HEK293 (cell line): ENCODE data around the gene TMEM150C.

Source experiments
- CTCF ChIA-PET: fragments of 350-600 bp; formaldehyde crosslinking; extraction: SDS; loops from one replicate; lab custom pipeline; 2021; ENCODE audit warnings: antibody characterized with exemption; lab: Yijun Ruan, JAX
- POLR2A ChIA-PET: fragments of 300-600 bp; formaldehyde crosslinking; extraction: SDS; loops from one replicate; lab custom pipeline; 2020; ENCODE audit warnings: antibody characterized with exemption, inconsistent platforms; lab: Yijun Ruan, JAX
- H3K27ac ChIP-seq: fragments of 200-500 bp; sonication (Bioruptor generic); 2 replicates; pipeline ENCODE4 v1.5.1; 2014; ENCODE audit warnings: low read depth, low read length, control low read depth, inconsistent platforms; ENCODE audit errors: extremely low read depth
- H3K36me3 ChIP-seq, 2 experiments: fragments of 200-500 bp in 1 of 2; sonication (Bioruptor generic) in 1 of 2; 1 replicate in 1 of 2; 2 replicates in 1 of 2; pipeline ENCODE4 v1.5.1; 2014 to 2017; ENCODE audit warnings: inconsistent platforms in 2 of 2, low read length in 2 of 2; ENCODE audit not compliant: control insufficient read depth in 2 of 2, insufficient read depth in 1 of 2
- H3K4me1 ChIP-seq: fragments of 200-500 bp; sonication (Bioruptor generic); 2 replicates; pipeline ENCODE4 v1.5.1; 2014; ENCODE audit warnings: mild to moderate bottlenecking, low read length, inconsistent platforms; ENCODE audit not compliant: control insufficient read depth, insufficient read depth
- H3K4me3 ChIP-seq: 2 replicates; pipeline ENCODE4 v1.5.1; 2011; ENCODE audit warnings: low read depth, mild to moderate bottlenecking, control low read depth, low read length, moderate library complexity
- H3K9me3 ChIP-seq: fragments of 200-500 bp; sonication (Bioruptor generic); 2 replicates; pipeline ENCODE4 v1.5.1; 2014; ENCODE audit warnings: low read depth, low read length, inconsistent platforms; ENCODE audit not compliant: control insufficient read depth, insufficient read depth
- IKZF3 ChIP-seq: fragments of 450-650 bp; IDR thresholded peaks from 2 replicates; pipeline ENCODE4 v1.5.0; 2018; ENCODE audit warnings: missing biosample characterization, mild to moderate bottlenecking, missing genetic modification characterization, moderate library complexity
- MEIS1 ChIP-seq: sonication (generic); formaldehyde crosslinking; IDR thresholded peaks from 2 replicates; pipeline ENCODE4 v1.8.1; 2022; ENCODE audit warnings: missing genetic modification reagents, mild to moderate bottlenecking, borderline replicate concordance
- PRDM6 ChIP-seq: fragments of 450-650 bp; formaldehyde crosslinking; IDR thresholded peaks from 2 replicates; pipeline ENCODE4 v1.5.1; 2017; ENCODE audit warnings: missing biosample characterization, missing genetic modification characterization
- SETDB1 ChIP-seq: IDR thresholded peaks from one replicate; pipeline ENCODE4 v1.6.1; 2017; ENCODE audit warnings: mild to moderate bottlenecking, low read length, moderate library complexity, mixed read lengths; ENCODE audit not compliant: insufficient read length
- TRIM28 ChIP-seq: IDR thresholded peaks from 2 replicates; pipeline ENCODE4 v1.6.1; 2011; ENCODE audit warnings: low read length, control low read depth, borderline replicate concordance
- ZFP3 ChIP-seq: fragments of 450-650 bp; formaldehyde crosslinking; IDR thresholded peaks from 2 replicates; pipeline ENCODE4 v1.5.1; 2016; ENCODE audit warnings: low read depth, missing biosample characterization, missing genetic modification characterization
- ZNF112 ChIP-seq: fragments of 450-650 bp; formaldehyde crosslinking; IDR thresholded peaks from 2 replicates; pipeline ENCODE4 v1.5.0; 2017; ENCODE audit warnings: missing biosample characterization, missing genetic modification characterization
- ZNF114 ChIP-seq: fragments of 450-650 bp; formaldehyde crosslinking; IDR thresholded peaks from 2 replicates; pipeline ENCODE4 v1.5.0; 2017; ENCODE audit warnings: missing biosample characterization, missing genetic modification characterization
- ZNF121 ChIP-seq: fragments of 450-650 bp; formaldehyde crosslinking; IDR thresholded peaks from 2 replicates; pipeline ENCODE4 v1.5.1; 2016; ENCODE audit warnings: missing biosample characterization, missing genetic modification characterization
- ZNF184 ChIP-seq: fragments of 450-650 bp; IDR thresholded peaks from 2 replicates; pipeline ENCODE4 v1.5.1; 2018; ENCODE audit warnings: missing biosample characterization, mild to moderate bottlenecking, missing genetic modification characterization
- ZNF239 ChIP-seq: fragments of 450-650 bp; formaldehyde crosslinking; IDR thresholded peaks from 2 replicates; pipeline ENCODE4 v1.5.1; 2016; ENCODE audit warnings: missing biosample characterization, missing genetic modification characterization
- ZNF302 ChIP-seq: fragments of 450-650 bp; formaldehyde crosslinking; IDR thresholded peaks from 2 replicates; pipeline ENCODE4 v1.5.1; 2016; ENCODE audit warnings: missing biosample characterization, missing genetic modification characterization, low read depth
- ZNF311 ChIP-seq: fragments of 450-650 bp; formaldehyde crosslinking; IDR thresholded peaks from 2 replicates; pipeline ENCODE4 v1.5.1; 2017; ENCODE audit warnings: missing biosample characterization, missing genetic modification characterization, borderline replicate concordance
- ZNF324 ChIP-seq: fragments of 450-650 bp; formaldehyde crosslinking; IDR thresholded peaks from 2 replicates; pipeline ENCODE4 v1.5.1; 2016; ENCODE audit warnings: missing biosample characterization, missing genetic modification characterization
- ZNF426 ChIP-seq: fragments of 450-650 bp; formaldehyde crosslinking; IDR thresholded peaks from 2 replicates; pipeline ENCODE4 v1.5.1; 2017; ENCODE audit warnings: missing biosample characterization, missing genetic modification characterization, mild to moderate bottlenecking, inconsistent platforms, moderate library complexity
- ZNF529 ChIP-seq: fragments of 450-650 bp; formaldehyde crosslinking; IDR thresholded peaks from 2 replicates; pipeline ENCODE4 v1.5.1; 2017; ENCODE audit warnings: missing genetic modification characterization, missing biosample characterization; ENCODE audit not compliant: insufficient replicate concordance
- ZNF670 ChIP-seq: fragments of 450-650 bp; formaldehyde crosslinking; IDR thresholded peaks from 2 replicates; pipeline ENCODE4 v1.5.1; 2016; ENCODE audit warnings: missing biosample characterization, missing genetic modification characterization, low read depth
- ZNF792 ChIP-seq: fragments of 450-650 bp; formaldehyde crosslinking; IDR thresholded peaks from 2 replicates; pipeline ENCODE4 v1.5.1; 2016; ENCODE audit warnings: missing biosample characterization, missing genetic modification characterization

TMEM150C gene

GRCh38 chr4:82583897-82584587 is 22.3 kb upstream of the TMEM150C start:
- no peak overlapping the region for H3K27ac ChIP-seq
- CTCF ChIA-PET, result no interaction called here
- TF ChIP-seq ZNF529 (tag by site-specific recombination) (no peak), MEIS1 (CRISPR knock-in tag) (no peak), ZNF112 (tag by site-specific recombination) (no peak), PRDM6 (no peak), ZNF324 (tag by site-specific recombination) (no peak), IKZF3 (no peak)
- TF ChIP-seq, all 188 proteins: peak for 0
- no peak overlapping the region for H3K4me3 ChIP-seq
- H3K36me3 ChIP-seq, result no peaks in the 10 kb centered on the region
- POLR2A ChIA-PET, result no interaction called here
- H3K4me1 ChIP-seq, result no peaks in the 10 kb centered on the region
- H3K9me3 ChIP-seq, result no peaks in the 10 kb centered on the region

GRCh38 chr4:82579932-82580331 is 18.1 kb upstream of the TMEM150C start:
- ChIA-PET CTCF (interaction anchor here (0.6 to 0.7 kb wide), 2 partner anchors 11 to 74 kb away, joined by 3 read pairs; no protein-coding TSS in a partner anchor), POLR2A (no interaction called here)
- TF ChIP-seq ZNF311 (tag by site-specific recombination) (no peak), ZNF792 (no peak), ZNF426 (no peak), ZFP3 (no peak), ZNF670 (tag by site-specific recombination) (no peak)
- Histone ChIP-seq H3K36me3 (no peaks in the 10 kb centered on the region), H3K4me3 (no peak overlapping the region), H3K27ac (no peak overlapping the region), H3K4me1 (no peaks in the 10 kb centered on the region), H3K9me3 (no peaks in the 10 kb centered on the region)

- no peaks in the 10 kb centered on the region for H3K4me1 ChIP-seq
- TF ChIP-seq ZNF114 (tag by site-specific recombination) (no peak), ZNF302 (tag by site-specific recombination) (no peak), SETDB1 (no peak), ZNF121 (no peak), ZNF184 (tag by site-specific recombination) (no peak), PRDM6 (no peak), TRIM28 (no peak), ZNF239 (tag by site-specific recombination) (no peak)
- TF ChIP-seq, all 188 proteins: peak for 0
- ChIA-PET CTCF (interaction anchor here (0.6 to 0.7 kb wide), 2 partner anchors 16 to 215 kb away, joined by 3 read pairs; no protein-coding TSS in a partner anchor), POLR2A (no interaction called here)
- no peaks in the 10 kb centered on the region for H3K36me3 ChIP-seq
- no peak overlapping the region for H3K27ac ChIP-seq
- H3K9me3 ChIP-seq, result no peaks in the 10 kb centered on the region
- H3K4me3 ChIP-seq, result no peak overlapping the region
Measured at GRCh38 chr4:82578935-82579334, 17.1 kb upstream of the TMEM150C start.
